SK-N-SH treated with all-trans-retinoic acid at 6 μM for 48 hours (cell line): ENCODE results near the gene EVI5.

Source experiments
- ZFP3 ChIP-seq: fragments of 250-450 bp; sonication (Bioruptor Pico); IDR thresholded peaks from 2 replicates; pipeline ENCODE4 v1.5.0; 2020; ENCODE audit warnings: mild to moderate bottlenecking, moderate library complexity
- ZFP30 ChIP-seq: fragments of 450-650 bp; formaldehyde crosslinking; IDR thresholded peaks from 2 replicates; pipeline ENCODE4 v1.5.0; 2022; ENCODE audit warnings: mild to moderate bottlenecking, moderate library complexity

GRCh38 chr1:92805216-92805615 is 20.3 kb upstream of the EVI5 start:
- TF ChIP-seq ZFP30 (CRISPR knock-in tag) (no peak), ZFP3 (CRISPR knock-in tag) (no peak)
